ENCODE measurements around the gene ABCG1. TPM values are rescaled to one million over a fixed set of nuclear protein-coding genes. Genes with fewer than 3 reads are reported as not detected.
"Not testable (repeated sequence)": the region's sequence is repeated elsewhere in the genome, so short reads cannot be mapped to it uniquely, and the experiment has no call there.

The ABCG1 gene
- total and polyA plus RNA-seq, 3 experiments from 2014 or later: 3.7 to 15.7 (median 3.8) TPM

DNA sequence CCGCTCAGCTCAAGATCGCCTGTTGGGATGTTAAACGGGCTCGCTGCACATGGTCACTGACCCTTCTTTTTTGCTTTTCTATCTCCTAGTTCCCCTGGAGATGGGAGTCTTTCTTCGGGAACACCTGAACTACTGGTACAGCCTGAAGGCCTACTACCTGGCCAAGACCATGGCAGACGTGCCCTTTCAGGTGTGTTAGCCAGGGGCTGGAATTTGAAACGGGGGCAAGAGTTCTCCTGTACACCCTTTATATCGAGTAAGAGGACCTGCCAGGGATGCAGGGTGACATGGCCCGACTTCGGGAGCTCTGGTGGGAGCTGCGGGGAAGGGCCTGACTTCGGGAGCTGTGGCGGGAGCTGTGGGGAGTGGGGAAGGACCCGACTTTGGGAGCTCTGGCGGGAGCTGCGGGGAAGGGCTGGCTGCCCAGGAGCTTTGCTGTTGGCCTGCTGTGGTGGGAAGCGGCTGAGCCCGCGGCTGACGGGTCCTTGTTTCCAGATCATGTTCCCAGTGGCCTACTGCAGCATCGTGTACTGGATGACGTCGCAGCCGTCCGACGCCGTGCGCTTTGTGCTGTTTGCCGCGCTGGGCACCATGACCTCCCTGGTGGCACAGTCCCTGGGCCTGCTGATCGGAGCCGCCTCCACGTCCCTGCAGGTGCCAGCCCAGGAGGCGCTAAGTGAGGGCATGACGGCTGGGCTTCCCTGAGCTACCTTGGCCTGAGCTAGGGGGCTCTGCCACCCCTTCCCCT, 72.2 kb downstream of the ABCG1 start:
- H3K4me3 ChIP-seq (ENCODE audit: low read length): no peak overlapping the region
- Mint-ChIP-seq H3K27ac (no peak overlapping the region), H3K4me1 (no peaks in the 10 kb centered on the region), H3K4me3 (no peak overlapping the region), H3K27me3 (peaks cover 0 to 1% of the 10 kb centered on the region in 2 donors), H3K9me3 (no peaks in the 10 kb centered on the region), H3K36me3 (peaks cover 26 to 70% (median 30%) of the 10 kb centered on the region in 3 donors)
- no peaks in the 10 kb centered on the region for H3K27me3 ChIP-seq (ENCODE audit: insufficient read depth, low read length, poor library complexity, severe bottlenecking)
- CTCF ChIA-PET: interaction anchor here (1.5 kb wide), 1 partner anchor 49 kb away, joined by 3 read pairs; no protein-coding TSS in a partner anchor
- peaks cover 7% of the 10 kb centered on the region for H3K36me3 ChIP-seq (ENCODE audit: insufficient read depth, low read length)
- no peak for DNase-seq
- POLR2A ChIA-PET: interaction anchor here (0.6 kb wide), 1 partner anchor 62 kb away, joined by 3 read pairs; no protein-coding TSS in a partner anchor
- no peak overlapping the region for H3K27ac ChIP-seq (ENCODE audit: low read depth, low read length)
- no peaks in the 10 kb centered on the region for H3K9me3 ChIP-seq (ENCODE audit: low read length)
- H3K4me1 ChIP-seq (ENCODE audit: insufficient read depth, low read length): no peaks in the 10 kb centered on the region

DNA sequence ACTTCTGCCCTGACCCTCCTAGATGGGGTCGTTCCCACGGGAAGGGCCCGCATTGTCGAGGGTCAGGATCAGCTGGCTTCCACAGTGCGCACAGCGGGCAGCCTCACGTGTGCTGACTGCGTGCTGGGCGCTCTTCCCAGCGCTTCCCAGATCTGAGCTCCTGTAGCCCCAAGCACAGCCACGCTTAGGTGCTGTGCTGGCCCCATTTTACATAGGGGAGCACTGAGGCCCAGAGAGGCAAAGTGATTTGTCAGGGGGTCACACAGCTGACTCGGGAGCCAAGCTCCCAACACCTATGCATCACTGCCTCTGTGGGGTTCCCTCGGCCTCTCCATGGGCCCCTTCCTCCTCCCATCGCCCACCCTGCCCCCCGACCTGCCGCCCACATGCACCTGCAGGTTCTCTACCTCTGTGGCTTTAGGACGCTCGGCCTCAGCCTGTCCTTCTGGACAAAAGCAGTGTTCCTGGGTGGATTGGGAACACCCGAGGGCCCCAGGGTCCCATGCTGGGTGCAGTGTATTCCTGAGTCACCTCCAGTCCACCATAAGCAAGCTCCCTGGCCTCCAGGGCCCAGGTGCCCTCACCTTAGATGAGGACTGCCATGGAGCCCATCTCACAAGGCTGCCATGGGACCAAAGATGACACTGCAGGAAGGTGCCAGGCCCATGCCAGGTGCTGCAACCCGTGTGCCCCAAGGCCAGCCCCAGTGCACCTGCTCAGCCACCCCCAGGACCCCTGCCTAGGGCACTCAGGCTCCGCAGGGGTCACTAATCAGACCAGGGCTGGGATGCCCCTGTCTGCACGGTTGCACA, 73.0 kb downstream of the ABCG1 start:
- Mint-ChIP-seq H3K27me3 (peaks cover 0 to 1% of the 10 kb centered on the region in 2 donors), H3K9me3 (no peaks in the 10 kb centered on the region), H3K4me3 (no peak overlapping the region), H3K4me1 (no peaks in the 10 kb centered on the region), H3K36me3 (peaks cover 18 to 69% (median 22%) of the 10 kb centered on the region in 3 donors), H3K27ac (no peak overlapping the region)
- H3K4me1 ChIP-seq (ENCODE audit: insufficient read depth, low read length): no peaks in the 10 kb centered on the region
- DNase-seq: no peak
- H3K4me3 ChIP-seq (ENCODE audit: low read length): no peak overlapping the region
- H3K36me3 ChIP-seq (ENCODE audit: insufficient read depth, low read length): peaks cover 7% of the 10 kb centered on the region
- no peaks in the 10 kb centered on the region for H3K27me3 ChIP-seq (ENCODE audit: insufficient read depth, low read length, poor library complexity, severe bottlenecking)
- no peaks in the 10 kb centered on the region for H3K9me3 ChIP-seq (ENCODE audit: low read length)
- no peak overlapping the region for H3K27ac ChIP-seq (ENCODE audit: low read depth, low read length)
- ChIA-PET CTCF (interaction anchor here (1.5 kb wide), 1 partner anchor 48 kb away, joined by 3 read pairs; no protein-coding TSS in a partner anchor), POLR2A (no interaction called here)

DNA sequence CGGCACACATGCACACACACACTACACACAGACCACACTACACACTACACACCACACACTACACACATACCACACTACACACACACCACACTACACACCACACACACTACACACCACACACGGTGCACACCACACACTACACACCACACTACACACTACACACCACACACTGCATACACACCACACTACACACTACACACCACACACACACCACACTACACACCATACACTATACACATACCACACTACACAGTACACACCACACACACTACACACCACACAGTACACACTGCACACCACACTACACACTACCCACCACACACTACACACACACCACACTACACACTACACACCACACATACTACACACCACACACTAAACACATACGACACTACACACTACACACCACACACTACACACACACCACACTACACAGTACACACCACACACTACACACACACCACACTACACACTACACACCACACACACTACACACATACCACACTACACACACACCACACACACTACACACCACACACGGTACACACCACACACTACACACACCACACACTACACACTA, 73.7 kb downstream of the ABCG1 start:
- H3K4me3 Mint-ChIP-seq; POLR2A ChIA-PET; CTCF ChIA-PET; H3K27ac Mint-ChIP-seq; H3K9me3 Mint-ChIP-seq; H3K4me1 ChIP-seq (ENCODE audit: insufficient read depth, low read length); H3K36me3 ChIP-seq (ENCODE audit: insufficient read depth, low read length); H3K9me3 ChIP-seq (ENCODE audit: low read length); DNase-seq; H3K4me1 Mint-ChIP-seq; H3K4me3 ChIP-seq (ENCODE audit: low read length); H3K27ac ChIP-seq (ENCODE audit: low read depth, low read length); H3K27me3 Mint-ChIP-seq; H3K27me3 ChIP-seq (ENCODE audit: insufficient read depth, low read length, poor library complexity, severe bottlenecking): not testable (repeated sequence)
- peaks cover 18 to 70% (median 26%) of the 10 kb centered on the region in 3 donors for H3K36me3 Mint-ChIP-seq

- Histone ChIP-seq H3K27ac (ENCODE audit: low read depth, low read length) (no peak overlapping the region), H3K9me3 (ENCODE audit: low read length) (no peaks in the 10 kb centered on the region), H3K27me3 (ENCODE audit: insufficient read depth, low read length, poor library complexity, severe bottlenecking) (no peaks in the 10 kb centered on the region), H3K36me3 (ENCODE audit: insufficient read depth, low read length) (peaks cover 7% of the 10 kb centered on the region), H3K4me1 (ENCODE audit: insufficient read depth, low read length) (no peaks in the 10 kb centered on the region), H3K4me3 (ENCODE audit: low read length) (no peak overlapping the region)
- ChIA-PET CTCF (no interaction called here), POLR2A (no interaction called here)
- peaks cover 0 to 1% of the 10 kb centered on the region in 2 donors for H3K27me3 Mint-ChIP-seq
- no peaks in the 10 kb centered on the region for H3K9me3 Mint-ChIP-seq
- peaks cover 14 to 65% (median 22%) of the 10 kb centered on the region in 3 donors for H3K36me3 Mint-ChIP-seq
- DNase-seq: no peak
- no peak overlapping the region for H3K27ac Mint-ChIP-seq
- H3K4me3 Mint-ChIP-seq: no peak overlapping the region
- H3K4me1 Mint-ChIP-seq: peaks cover 0 to 4% (median under 1%) of the 10 kb centered on the region in 3 donors
Observed at GRCh38 chr21:42293649-42294272, 74.8 kb downstream of the ABCG1 start.

DNA sequence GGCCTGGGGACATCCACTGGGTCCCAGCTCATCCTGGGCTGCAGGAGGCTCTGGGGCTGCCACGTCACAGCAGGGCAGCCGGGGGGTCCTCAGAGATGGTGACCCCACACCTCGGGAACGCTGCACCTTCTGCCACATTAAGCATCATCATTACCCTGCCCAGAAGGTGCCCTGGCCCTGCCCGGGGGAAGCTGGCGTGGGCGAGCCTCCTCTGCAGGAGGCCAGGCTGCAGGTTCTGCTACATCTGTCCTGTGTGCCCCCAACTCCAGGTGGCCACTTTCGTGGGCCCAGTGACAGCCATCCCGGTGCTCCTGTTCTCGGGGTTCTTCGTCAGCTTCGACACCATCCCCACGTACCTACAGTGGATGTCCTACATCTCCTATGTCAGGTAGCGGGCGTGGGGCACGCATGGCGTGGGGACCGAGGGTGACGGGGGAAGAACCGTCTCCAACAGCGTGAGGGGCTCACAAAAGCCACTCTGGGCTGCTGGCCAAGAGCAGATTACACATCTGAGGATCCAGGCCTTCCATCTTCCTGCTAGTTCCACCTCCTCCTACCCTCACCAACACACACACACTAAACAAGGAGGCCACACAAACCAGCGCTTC, 75.4 kb downstream of the ABCG1 start:
- POLR2A ChIA-PET: no interaction called here
- CTCF ChIA-PET: no interaction called here
- peaks cover 0 to 1% of the 10 kb centered on the region in 2 donors for H3K27me3 Mint-ChIP-seq
- peak overlapping the region in 1 of 7 donors; percentile 81 for H3K4me3 Mint-ChIP-seq
- no peak for DNase-seq
- Histone ChIP-seq H3K27ac (ENCODE audit: low read depth, low read length) (no peak overlapping the region), H3K4me1 (ENCODE audit: insufficient read depth, low read length) (peaks cover 5% of the 10 kb centered on the region), H3K36me3 (ENCODE audit: insufficient read depth, low read length) (peaks cover 7% of the 10 kb centered on the region), H3K4me3 (ENCODE audit: low read length) (no peak overlapping the region), H3K9me3 (ENCODE audit: low read length) (no peaks in the 10 kb centered on the region), H3K27me3 (ENCODE audit: insufficient read depth, low read length, poor library complexity, severe bottlenecking) (no peaks in the 10 kb centered on the region)
- peaks cover 8 to 59% (median 17%) of the 10 kb centered on the region in 3 donors for H3K36me3 Mint-ChIP-seq
- H3K27ac Mint-ChIP-seq: no peak overlapping the region
- H3K9me3 Mint-ChIP-seq: no peaks in the 10 kb centered on the region
- peaks cover 0 to 6% (median 4%) of the 10 kb centered on the region in 3 donors for H3K4me1 Mint-ChIP-seq

- Mint-ChIP-seq H3K27ac (no peak overlapping the region), H3K4me1 (peaks cover 0 to 10% (median 4%) of the 10 kb centered on the region in 3 donors), H3K4me3 (no peak overlapping the region), H3K36me3 (peaks cover 8 to 44% (median 17%) of the 10 kb centered on the region in 3 donors), H3K9me3 (no peaks in the 10 kb centered on the region), H3K27me3 (no peaks in the 10 kb centered on the region)
- Histone ChIP-seq H3K4me1 (ENCODE audit: insufficient read depth, low read length) (peaks cover 9% of the 10 kb centered on the region), H3K27me3 (ENCODE audit: insufficient read depth, low read length, poor library complexity, severe bottlenecking) (no peaks in the 10 kb centered on the region), H3K9me3 (ENCODE audit: low read length) (no peaks in the 10 kb centered on the region), H3K36me3 (ENCODE audit: insufficient read depth, low read length) (peaks cover 7% of the 10 kb centered on the region), H3K4me3 (ENCODE audit: low read length) (no peak overlapping the region), H3K27ac (ENCODE audit: low read depth, low read length) (no peak overlapping the region)
- no peak for DNase-seq
- CTCF ChIA-PET: no interaction called here
- POLR2A ChIA-PET: no interaction called here
Observed at GRCh38 chr21:42295845-42296244, 76.9 kb downstream of the ABCG1 start.

DNA sequence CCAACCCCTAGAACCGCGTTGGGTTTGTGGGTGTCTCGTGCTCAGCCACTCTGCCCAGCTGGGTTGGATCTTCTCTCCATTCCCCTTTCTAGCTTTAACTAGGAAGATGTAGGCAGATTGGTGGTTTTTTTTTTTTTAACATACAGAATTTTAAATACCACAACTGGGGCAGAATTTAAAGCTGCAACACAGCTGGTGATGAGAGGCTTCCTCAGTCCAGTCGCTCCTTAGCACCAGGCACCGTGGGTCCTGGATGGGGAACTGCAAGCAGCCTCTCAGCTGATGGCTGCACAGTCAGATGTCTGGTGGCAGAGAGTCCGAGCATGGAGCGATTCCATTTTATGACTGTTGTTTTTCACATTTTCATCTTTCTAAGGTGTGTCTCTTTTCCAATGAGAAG, 77.6 kb downstream of the ABCG1 start:
- DNase-seq: no peak
- ChIA-PET CTCF (interaction anchor here (0.5 kb wide), 1 partner anchor 68 kb away, joined by 3 read pairs; no protein-coding TSS in a partner anchor), POLR2A (interaction anchor here (0.6 kb wide), 1 partner anchor 21 kb away, joined by 3 read pairs; no protein-coding TSS in a partner anchor)
- H3K27ac ChIP-seq (ENCODE audit: low read depth, low read length): no peak overlapping the region
- no peak overlapping the region for H3K4me3 ChIP-seq (ENCODE audit: low read length)
- Mint-ChIP-seq H3K9me3 (no peaks in the 10 kb centered on the region), H3K27ac (peak overlapping the region in 1 of 8 donors; percentile 17), H3K4me3 (no peak overlapping the region), H3K27me3 (no peaks in the 10 kb centered on the region), H3K36me3 (peaks cover 8 to 38% (median 15%) of the 10 kb centered on the region in 3 donors), H3K4me1 (peaks cover 0 to 10% (median 4%) of the 10 kb centered on the region in 3 donors)
- peaks cover 9% of the 10 kb centered on the region for H3K4me1 ChIP-seq (ENCODE audit: insufficient read depth, low read length)
- H3K9me3 ChIP-seq (ENCODE audit: low read length): no peaks in the 10 kb centered on the region
- H3K27me3 ChIP-seq (ENCODE audit: insufficient read depth, low read length, poor library complexity, severe bottlenecking): no peaks in the 10 kb centered on the region
- H3K36me3 ChIP-seq (ENCODE audit: insufficient read depth, low read length): peaks cover 7% of the 10 kb centered on the region
